Suprapubic skin (tissue), 4 donors: ENCODE results near the gene ARID5A. TPM values are rescaled to one million over a fixed set of nuclear protein-coding genes. Genes with fewer than 3 reads are reported as not detected.

Experiments used
- DNase-seq, 2 donors: peaks; one replicate each; pipeline ENCODE4 v3.0.0-alpha.2; 2019; ENCODE audit warnings: low spot score in 2 of 2
- H3K27ac ChIP-seq: fragments of 200-600 bp; sonication (generic); one replicate; pipeline ENCODE4 v1.5.1; 2019
- H3K27me3 ChIP-seq: fragments of 200-600 bp; sonication (generic); one replicate; pipeline ENCODE4 v1.5.1; 2019
- H3K36me3 ChIP-seq: fragments of 200-600 bp; sonication (generic); one replicate; pipeline ENCODE4 v1.5.1; 2019
- H3K4me1 ChIP-seq: fragments of 200-600 bp; sonication (generic); one replicate; pipeline ENCODE4 v1.5.1; 2019
- H3K4me3 ChIP-seq: fragments of 200-600 bp; sonication (generic); one replicate; pipeline ENCODE4 v1.5.1; 2019; ENCODE audit warnings: mild to moderate bottlenecking
- H3K9me3 ChIP-seq: fragments of 200-600 bp; sonication (generic); one replicate; pipeline ENCODE4 v1.5.1; 2019
- CTCF ChIP-seq, 2 donors: fragments of 200-600 bp in 1 of 2; fragments of 450-650 bp in 1 of 2; sonication (generic) in 1 of 2; IDR thresholded peaks; one replicate each; pipeline ENCODE4 v1.5.1; 2016 to 2019; ENCODE audit warnings: antibody characterized with exemption in 2 of 2, mild to moderate bottlenecking in 1 of 2, moderate library complexity in 1 of 2
- EP300 ChIP-seq: sonication (generic); formaldehyde crosslinking; IDR thresholded peaks from one replicate; pipeline ENCODE4 v1.6.1; 2017; ENCODE audit warnings: antibody characterized with exemption
- POLR2A ChIP-seq, 2 donors: fragments of 450-650 bp; IDR thresholded peaks; one replicate each; pipeline ENCODE4 v1.6.1; 2017; ENCODE audit warnings: antibody characterized with exemption in 2 of 2, mild to moderate bottlenecking in 2 of 2, moderate library complexity in 2 of 2
- POLR2AphosphoS5 ChIP-seq, 3 donors: sonication (generic); formaldehyde crosslinking; IDR thresholded peaks; one replicate each; pipeline ENCODE4 v1.6.1; 2017; ENCODE audit warnings: antibody characterized with exemption in 3 of 3
- WGBS: methylation state at CpG from one replicate; pipeline ENCODE4 v1.1.5; 2018; 5-methylcytosine and 5-hydroxymethylcytosine counted together
- total RNA-seq, 4 donors: library from RNA; depleted of rRNA; stranded (reverse); fragments of >200 nt; gene quantifications; one replicate each; pipeline ENCODE4 v1.1.0, GENCODE V29; 2016

ARID5A gene
- total RNA-seq, 4 donors from 2014 or later = 11.4 to 22.4 (median 15.0) TPM

DNA sequence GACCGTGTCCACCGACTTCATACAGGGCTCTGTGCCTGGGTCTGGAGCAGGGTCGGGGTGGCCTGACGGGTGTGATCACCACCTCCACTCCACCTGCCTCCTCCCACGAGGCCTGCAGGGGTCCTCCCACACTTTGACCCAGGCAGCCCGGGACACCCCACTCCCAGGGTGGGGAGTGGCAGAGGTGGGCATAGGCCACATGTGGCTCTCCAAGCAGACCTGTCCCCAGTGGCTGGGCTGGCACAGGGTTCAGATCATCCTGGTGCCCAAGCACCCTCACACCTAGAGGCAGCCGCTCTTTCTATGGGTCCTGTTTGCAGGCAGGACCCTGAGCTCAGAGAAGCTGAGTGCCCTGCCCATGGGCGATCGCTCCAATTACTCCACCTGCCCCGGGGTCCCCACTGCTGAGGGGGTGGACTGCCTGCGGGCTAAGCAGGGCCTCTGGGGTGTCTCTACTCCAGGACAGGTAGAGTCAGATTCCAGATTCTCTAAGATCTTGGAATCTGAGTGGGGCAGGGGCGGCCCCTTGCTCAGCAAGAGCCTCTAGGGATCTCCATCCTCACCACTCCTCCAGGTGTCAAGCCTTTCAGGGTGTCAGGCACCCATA lies 32.8 kb upstream of the ARID5A start:
- no peak for DNase-seq
- TF ChIP-seq POLR2AphosphoS5 (IDR thresholded peaks at IDR 0.05) = no peak
- no peak for TF ChIP-seq EP300
- TF ChIP-seq CTCF (IDR thresholded peaks at IDR 0.05) = no peak
- TF ChIP-seq POLR2A (IDR thresholded peaks at IDR 0.05) = no peak
- peaks cover 27% of the 10 kb centered on the region for H3K4me1 ChIP-seq
- no peaks in the 10 kb centered on the region for H3K36me3 ChIP-seq
- H3K9me3 ChIP-seq = no peaks in the 10 kb centered on the region
- no peak overlapping the region for H3K27ac ChIP-seq
- WGBS = 89% methylated on average over 6 of the region's 12 CpGs
- peaks cover 25% of the 10 kb centered on the region for H3K27me3 ChIP-seq
- H3K4me3 ChIP-seq = no peak overlapping the region

DNA sequence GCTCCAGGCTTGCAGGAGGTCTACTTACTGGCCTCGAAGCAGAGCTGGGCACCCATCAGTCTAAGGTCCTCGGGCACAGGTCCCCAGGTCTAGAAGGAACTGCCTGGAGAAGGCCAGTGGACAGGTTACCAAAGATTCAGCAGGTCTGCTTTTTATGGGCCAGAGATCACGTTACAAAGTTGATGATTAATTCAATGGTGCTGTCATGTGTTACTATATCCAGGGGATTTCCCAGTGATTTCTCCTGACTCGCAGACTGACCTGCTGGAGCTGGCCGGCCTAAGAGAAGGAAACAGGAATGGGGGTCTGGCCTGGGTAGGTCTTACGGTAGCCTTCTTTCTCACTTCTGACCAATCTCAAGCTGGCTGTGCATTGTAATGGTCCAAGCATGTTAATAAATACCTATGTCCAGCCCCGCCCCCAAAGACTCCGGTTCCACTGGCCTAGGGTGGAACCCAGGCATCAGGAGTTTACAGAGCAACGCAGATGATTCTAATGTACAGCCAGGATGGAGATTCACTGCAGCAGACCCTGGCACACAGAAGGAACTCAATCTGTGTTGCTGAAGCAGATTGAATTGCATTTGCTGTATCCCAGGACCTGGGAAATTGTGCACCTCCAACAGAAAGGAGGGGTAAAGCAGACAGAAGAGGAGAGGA lies 31.2 kb upstream of the ARID5A start, which contains the start of gene NEURL3:
Gene NEURL3 (minus strand): TSS at position 127 of the 659 bp plus-strand sequence. CDS start 71 bp downstream, at position 56.
- DNase-seq = no peak
- Histone ChIP-seq H3K4me3 (no peak within 1 kb of the TSS), H3K27me3 (peaks cover 18% of the 10 kb centered on the region), H3K36me3 (no peaks in the 10 kb centered on the region), H3K27ac (no peak within 1 kb of the TSS), H3K4me1 (peaks cover 36% of the 10 kb centered on the region), H3K9me3 (no peaks in the 10 kb centered on the region)
- WGBS = 52% methylated on average over 9 of the region's 9 CpGs
- TF ChIP-seq EP300 (no peak), CTCF (IDR thresholded peaks at IDR 0.05) (no peak), POLR2AphosphoS5 (IDR thresholded peaks at IDR 0.05) (no peak), POLR2A (IDR thresholded peaks at IDR 0.05) (no peak)

DNA sequence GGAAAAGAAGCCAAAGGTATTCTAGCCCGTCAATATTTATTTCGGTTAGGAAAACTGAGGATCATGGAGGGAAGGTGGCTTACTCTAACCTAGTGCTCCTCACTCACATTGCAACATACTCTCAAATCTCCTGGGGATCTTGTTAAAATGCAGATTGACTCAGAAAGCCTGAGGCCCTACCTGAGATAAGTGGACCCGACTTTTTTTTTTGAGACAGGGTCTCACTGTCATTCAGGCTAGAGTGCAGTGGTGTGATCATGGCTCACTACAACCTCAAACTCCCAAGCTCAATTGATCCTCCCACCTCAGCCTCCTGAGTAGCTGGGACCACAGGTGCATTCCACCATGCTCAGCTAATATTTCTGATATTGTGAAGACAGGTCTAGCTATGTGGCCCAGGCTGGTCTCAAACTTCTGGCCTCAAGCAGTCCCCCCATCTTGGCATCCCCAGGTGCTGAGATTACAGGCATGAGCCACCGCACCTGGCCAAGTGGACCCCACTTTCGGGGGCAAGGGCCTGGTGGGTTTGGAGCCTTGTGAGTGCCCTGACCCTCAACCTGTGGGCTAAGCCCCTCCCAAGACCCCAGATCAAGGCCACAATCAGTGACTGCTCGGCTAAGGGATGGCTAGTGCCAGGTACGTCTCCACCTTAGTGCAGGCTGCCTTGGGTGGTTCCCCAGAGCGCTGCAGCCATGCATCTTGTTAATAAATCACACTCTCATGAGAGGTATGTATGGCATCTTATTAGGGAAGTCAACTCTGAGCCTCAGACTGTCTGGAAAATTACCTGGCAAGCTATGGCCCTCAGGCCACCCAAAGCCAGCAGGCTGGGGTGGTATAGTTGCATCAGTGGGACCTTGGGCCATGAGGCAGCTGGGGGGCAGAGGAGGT lies 30.3 kb upstream of the ARID5A start:
- TF ChIP-seq POLR2AphosphoS5 (IDR thresholded peaks at IDR 0.05) = no peak
- TF ChIP-seq CTCF (IDR thresholded peaks at IDR 0.05) = no peak
- no peak for TF ChIP-seq POLR2A (IDR thresholded peaks at IDR 0.05)
- TF ChIP-seq EP300 = no peak
- Histone ChIP-seq H3K36me3 (no peaks in the 10 kb centered on the region), H3K27me3 (peaks cover 10% of the 10 kb centered on the region), H3K4me3 (no peak overlapping the region), H3K9me3 (no peaks in the 10 kb centered on the region), H3K27ac (no peak overlapping the region), H3K4me1 (peaks cover 36% of the 10 kb centered on the region)
- no peak for DNase-seq
- WGBS = 77% methylated on average over 3 of the region's 8 CpGs

DNA sequence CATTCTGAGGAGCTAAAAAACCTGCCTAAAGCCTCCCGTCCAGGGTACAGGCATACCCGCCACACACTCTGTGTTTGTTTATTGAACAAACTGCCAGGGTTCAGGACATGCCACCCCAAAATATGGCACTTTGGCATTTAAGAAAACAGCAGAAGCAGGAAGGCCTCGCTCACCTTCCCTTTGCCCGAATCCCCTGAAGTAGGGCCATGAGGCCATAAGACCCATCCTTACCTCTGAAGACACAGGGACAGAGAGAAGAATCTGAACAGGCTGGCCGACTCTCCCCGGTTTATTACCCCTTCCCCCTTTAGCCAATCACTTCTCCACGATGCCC lies 29.7 kb upstream of the ARID5A start:
- Histone ChIP-seq H3K27ac (no peak overlapping the region), H3K4me1 (peaks cover 30% of the 10 kb centered on the region), H3K36me3 (no peaks in the 10 kb centered on the region), H3K27me3 (peaks cover 4% of the 10 kb centered on the region), H3K9me3 (no peaks in the 10 kb centered on the region), H3K4me3 (no peak overlapping the region)
- DNase-seq = no peak
- WGBS = 86% methylated on average over 7 of the region's 7 CpGs
- no peak for TF ChIP-seq POLR2A (IDR thresholded peaks at IDR 0.05)
- TF ChIP-seq CTCF (IDR thresholded peaks at IDR 0.05) = no peak
- no peak for TF ChIP-seq EP300
- no peak for TF ChIP-seq POLR2AphosphoS5 (IDR thresholded peaks at IDR 0.05)
